Peyer's patch (tissue), 4 donors: Measurements from ENCODE around the gene ATP7B.

Source experiments
- CTCF ChIP-seq, 6 experiments: fragments of 450-650 bp in 4 of 6; fragments of 200-600 bp in 2 of 6; sonication (generic) in 1 of 6; IDR thresholded peaks; one replicate each; pipeline ENCODE4 v1.5.1; 2017 to 2019; ENCODE audit warnings: antibody characterized with exemption in 6 of 6, mild to moderate bottlenecking in 3 of 6, moderate library complexity in 1 of 6
- POLR2A ChIP-seq, 2 donors: fragments of 450-650 bp; IDR thresholded peaks; one replicate each; pipeline ENCODE4 v1.5.1; 2017; ENCODE audit warnings: antibody characterized with exemption in 2 of 2, mild to moderate bottlenecking in 2 of 2, moderate library complexity in 2 of 2

GRCh38 chr13:52027832-52028231 lies 16.6 kb upstream of the ATP7B start:
- TF ChIP-seq CTCF (IDR thresholded peaks at IDR 0.05) (no peak), POLR2A (IDR thresholded peaks at IDR 0.05) (no peak)
